GM21515 (cell line): Measurements from ENCODE around the gene UCN.
A peak's percentile ranks its signal among the peaks of the same experiment; 100 is the strongest.
"Not testable (repeated sequence)": the region's sequence is repeated elsewhere in the genome, so short reads cannot be mapped to it uniquely, and the experiment has no call there.

ENCODE experiments used
- ATAC-seq: cut with Tn5 transposase; IDR thresholded peaks from one replicate; pipeline ENCODE4 v1.9.1; 2021; ENCODE audit not compliant: unreplicated experiment

UCN gene

GRCh38 chr2:27308359-27308881 lies at the start of gene UCN:
UCN (minus strand) TSS chr2:27308445; CDS start chr2:27307895, 550 bp downstream.
- ATAC-seq, result no peak

GRCh38 chr2:27356382-27357181 lies 48.3 kb upstream of the UCN start, which contains the start of gene GTF3C2:
GTF3C2 (minus strand) TSS chr2:27356764; CDS start chr2:27343554, 13,210 bp downstream.
- peak; percentile 80 for ATAC-seq

- peak; percentile 40 for ATAC-seq
These were observed 47.8 kb upstream of the UCN start for GRCh38 chr2:27356056-27356381.

GRCh38 chr2:27354597-27354927 lies 46.3 kb upstream of the UCN start:
- no peak for ATAC-seq

GRCh38 chr2:27353762-27354596 lies 45.7 kb upstream of the UCN start:
- no peak for ATAC-seq

GRCh38 chr2:27353386-27353761 lies 45.1 kb upstream of the UCN start:
- ATAC-seq, result not testable (repeated sequence)

- no peak for ATAC-seq
These were observed 43.8 kb upstream of the UCN start for GRCh38 chr2:27351802-27352598.

GRCh38 chr2:27350106-27350693 lies 42.0 kb upstream of the UCN start:
- no peak for ATAC-seq

GRCh38 chr2:27347641-27348040 lies 39.4 kb upstream of the UCN start:
- ATAC-seq, result no peak

- ATAC-seq, result no peak
These were observed 27.9 kb upstream of the UCN start for GRCh38 chr2:27336173-27336572.

- no peak for ATAC-seq
These were observed 27.1 kb upstream of the UCN start for GRCh38 chr2:27335311-27335710.

GRCh38 chr2:27324720-27325119 lies 16.5 kb upstream of the UCN start:
- ATAC-seq, result no peak

- no peak for ATAC-seq
These were observed 15.5 kb upstream of the UCN start for GRCh38 chr2:27323596-27324285.

- peak; percentile 88 for ATAC-seq
These were observed 14.7 kb upstream of the UCN start, which contains the start of gene MPV17 for GRCh38 chr2:27322766-27323595. MPV17 (minus strand) TSS chr2:27323097; CDS start chr2:27322517, 580 bp downstream.

GRCh38 chr2:27322301-27322765 lies 14.1 kb upstream of the UCN start:
- peak; percentile 6 for ATAC-seq

- no peak for ATAC-seq
These were observed 12.8 kb upstream of the UCN start for GRCh38 chr2:27320958-27321543.

- not testable (repeated sequence) for ATAC-seq
These were observed 11.6 kb upstream of the UCN start for GRCh38 chr2:27319839-27320238.

- ATAC-seq, result no peak
These were observed 8.6 kb upstream of the UCN start for GRCh38 chr2:27316655-27317412.
